ENCODE data around the gene RITA1. TPM values are rescaled to one million over a fixed set of nuclear protein-coding genes. Genes with fewer than 3 reads are reported as not detected.

RITA1 gene, protein sequence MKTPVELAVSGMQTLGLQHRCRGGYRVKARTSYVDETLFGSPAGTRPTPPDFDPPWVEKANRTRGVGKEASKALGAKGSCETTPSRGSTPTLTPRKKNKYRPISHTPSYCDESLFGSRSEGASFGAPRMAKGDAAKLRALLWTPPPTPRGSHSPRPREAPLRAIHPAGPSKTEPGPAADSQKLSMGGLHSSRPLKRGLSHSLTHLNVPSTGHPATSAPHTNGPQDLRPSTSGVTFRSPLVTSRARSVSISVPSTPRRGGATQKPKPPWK
- polyA plus RNA-seq (2011; rRNA removed) (16.7 and 18.6 TPM in 2 replicates), polyA plus RNA-seq (2017; fragmentation: RNase III; extraction: RNeasy Plus Mini Kit Qiagen cat#74134 plus additional on column Dnase treatment) (19.6 to 20.5 TPM (median 19.8 TPM) in 3 replicates), polyA minus RNA-seq (2011; rRNA and poly(A)+ RNA removed) (11.0 and 14.3 TPM in 2 replicates)
- polyA plus RNA-seq (2012; cell fraction: cytosol; rRNA removed): 30.7 and 38.4 TPM in 2 replicates
- 20.3 and 23.4 TPM in 2 replicates for polyA plus RNA-seq (2012; cell fraction: nucleus; rRNA removed)

DNA sequence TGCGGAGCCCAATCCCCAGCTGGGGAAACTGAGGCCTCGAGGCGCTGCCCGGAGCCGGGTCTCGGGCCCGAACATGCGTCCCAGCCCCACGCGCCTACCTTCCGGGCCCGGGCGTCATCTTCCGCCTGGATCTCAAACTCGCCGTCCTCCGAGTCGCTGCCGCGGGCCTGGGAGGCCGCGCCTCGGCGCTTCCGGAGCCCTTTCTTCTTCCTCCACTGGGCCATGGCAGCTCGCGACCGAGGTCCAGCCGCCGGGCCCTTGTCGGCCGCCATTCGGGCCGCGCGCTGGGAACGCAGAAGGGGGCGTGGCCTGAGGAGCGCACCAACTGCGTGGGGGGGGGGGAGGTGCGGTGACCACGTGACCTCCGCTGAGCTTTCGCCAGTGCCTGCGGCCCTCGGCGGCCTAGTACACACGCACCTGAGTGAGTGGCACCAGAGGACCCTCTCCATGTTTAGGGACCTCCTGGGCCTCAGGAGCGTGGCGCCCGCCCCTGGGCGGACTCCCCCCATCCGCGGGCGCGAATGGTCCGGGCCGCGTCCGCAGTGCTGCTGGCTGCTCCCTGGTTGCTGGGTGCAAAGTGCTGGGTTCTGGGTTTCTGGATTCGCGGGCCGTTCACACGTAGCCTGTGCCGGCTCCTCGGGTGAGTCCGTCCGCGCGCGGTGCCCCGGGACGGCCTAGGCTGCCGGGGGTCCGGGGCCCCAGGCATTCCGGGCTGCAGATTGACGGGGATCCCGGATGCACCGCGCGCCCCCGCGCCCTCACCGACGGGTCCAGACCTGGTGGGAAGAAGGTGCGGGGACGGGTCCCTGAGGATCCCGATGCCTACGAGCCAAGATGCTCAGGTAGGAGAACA, at the start of gene RITA1, which contains the start of gene DDX54:
TSS of gene RITA1 (plus strand) at position 542 of the 853 bp plus-strand sequence. CDS start 1,026 bp downstream, outside the sequence.
TSS of gene DDX54 (minus strand) at position 299 of the 853 bp plus-strand sequence. CDS start at position 272, 27 bp downstream.
- Histone ChIP-seq H3K4me2 (peak within 1 kb of the TSS; percentile 78), H3K27ac (peak within 1 kb of the TSS; percentile 96 to 98), H3K4me1 (peaks cover 21% of the 10 kb centered on the region), H3K4me3 (peak within 1 kb of the TSS; percentile 89), H3K9me3 (no peaks in the 10 kb centered on the region)
- peak; percentile 51 to 91 for DNase-seq (ENCODE audit: low read depth in 1 of 2, low spot score in 1 of 2)
- no peak for FAIRE-seq
- POLR2A ChIA-PET: interaction anchor here (0.7 to 2.4 kb wide), 9 partner anchors 9 to 236 kb away, joined by 3 to 12 read pairs (median 4); partner anchors contain the start of genes SDSL and TPCN1
- 0% methylated on average over 31 of the region's 89 CpGs for WGBS (ENCODE audit: missing lambda C conversion rate)
- CTCF ChIA-PET: interaction anchor here (0.8 to 3.7 kb wide), 6 partner anchors 8 to 137 kb away, joined by 3 to 20 read pairs (median 4); no protein-coding TSS in a partner anchor
- peak; percentile 70 to 78 for ATAC-seq
- no peak for TF ChIP-seq FOSB (CRISPR knock-in tag; IDR thresholded peaks at IDR 0.05)
- TF ChIP-seq E2F6 (IDR thresholded peaks at IDR 0.05; ENCODE audit: borderline replicate concordance, low read depth): peak; percentile 35; the same call in 1 of the 2 replicates
- peak; percentile 60; the same call in 1 of the 2 replicates for TF ChIP-seq RFX5 (IDR thresholded peaks at IDR 0.05)
- peak; percentile 97 for TF ChIP-seq MAX (IDR thresholded peaks at IDR 0.05)
- no peak for TF ChIP-seq ZC3H11A (IDR thresholded peaks at IDR 0.05)
- no peak for TF ChIP-seq CHD2 (IDR thresholded peaks at IDR 0.05; ENCODE audit: low read length, partially characterized antibody)
- TF ChIP-seq KDM1A (IDR thresholded peaks at IDR 0.05; ENCODE audit: low read depth): peak; percentile 29; the same call in 1 of the 2 replicates
- no peak for TF ChIP-seq EHMT2 (IDR thresholded peaks at IDR 0.05; ENCODE audit: low read depth)
- no peak for TF ChIP-seq ZFP36 (IDR thresholded peaks at IDR 0.05; ENCODE audit: borderline replicate concordance, partially characterized antibody)
- TF ChIP-seq JUNB (IDR thresholded peaks at IDR 0.05): no peak
- no peak for TF ChIP-seq CBX2 (IDR thresholded peaks at IDR 0.05; ENCODE audit: borderline replicate concordance, low read depth)
- TF ChIP-seq CBX8 (IDR thresholded peaks at IDR 0.05): no peak
- TF ChIP-seq, protein P1, sequence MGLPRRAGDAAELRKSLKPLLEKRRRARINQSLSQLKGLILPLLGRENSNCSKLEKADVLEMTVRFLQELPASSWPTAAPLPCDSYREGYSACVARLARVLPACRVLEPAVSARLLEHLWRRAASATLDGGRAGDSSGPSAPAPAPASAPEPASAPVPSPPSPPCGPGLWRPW (IDR thresholded peaks at IDR 0.05): no peak
- TF ChIP-seq HOXB5 (CRISPR knock-in tag; IDR thresholded peaks at IDR 0.05): 0 out of 2 replicates have a peak, but pooled peaks have one; percentile 61
- no peak for TF ChIP-seq POLR2AphosphoS2 (conservative IDR thresholded peaks at IDR 0.05; ENCODE audit: low read length)
- TF ChIP-seq SREBF2 (IDR thresholded peaks at IDR 0.05): no peak
- no peak for TF ChIP-seq ZSCAN20 (CRISPR knock-in tag; IDR thresholded peaks at IDR 0.05)
- TF ChIP-seq MAZ (IDR thresholded peaks at IDR 0.05; ENCODE audit: borderline replicate concordance, low read depth, low read length): no peak
- TF ChIP-seq PHF8 (IDR thresholded peaks at IDR 0.05; ENCODE audit: borderline replicate concordance, low read depth): peak; percentile 99
- TF ChIP-seq BHLHE40 (IDR thresholded peaks at IDR 0.05; ENCODE audit: low read depth, low read length): peak; percentile 51; the same call in 1 of the 2 replicates
- TF ChIP-seq RCOR1 (IDR thresholded peaks at IDR 0.05; ENCODE audit: low read depth, low read length): no peak
- peak; percentile 72 for TF ChIP-seq GATA3 (IDR thresholded peaks at IDR 0.05; ENCODE audit: borderline replicate concordance)
- no peak for TF ChIP-seq CEBPB (IDR thresholded peaks at IDR 0.05)
- no peak; the same call in 1 of the 2 replicates for TF ChIP-seq MYC (IDR thresholded peaks at IDR 0.05; ENCODE audit: borderline replicate concordance, low read length)
- TF ChIP-seq RNF2 (IDR thresholded peaks at IDR 0.05; ENCODE audit: borderline replicate concordance, low read depth): peak; percentile 70; the same call in 1 of the 2 replicates
- peak; percentile 58; the same call in 1 of the 2 replicates for TF ChIP-seq EHF (CRISPR knock-in tag; IDR thresholded peaks at IDR 0.05)
- TF ChIP-seq RAD21 (conservative IDR thresholded peaks at IDR 0.05 in 1 of 2, IDR thresholded peaks at IDR 0.05 in 1 of 2): no peak
- TF ChIP-seq FOSL2 (IDR thresholded peaks at IDR 0.05): no peak
- TF ChIP-seq FOSL2 (CRISPR knock-in tag; IDR thresholded peaks at IDR 0.05): peak; percentile 34; the same call in 1 of the 2 replicates
- TF ChIP-seq SMC3 (IDR thresholded peaks at IDR 0.05): no peak
- TF ChIP-seq HOXB13 (CRISPR knock-in tag; IDR thresholded peaks at IDR 0.05; ENCODE audit: low read depth): 0 out of 2 replicates have a peak, but pooled peaks have one; percentile 73
- TF ChIP-seq, protein P2, sequence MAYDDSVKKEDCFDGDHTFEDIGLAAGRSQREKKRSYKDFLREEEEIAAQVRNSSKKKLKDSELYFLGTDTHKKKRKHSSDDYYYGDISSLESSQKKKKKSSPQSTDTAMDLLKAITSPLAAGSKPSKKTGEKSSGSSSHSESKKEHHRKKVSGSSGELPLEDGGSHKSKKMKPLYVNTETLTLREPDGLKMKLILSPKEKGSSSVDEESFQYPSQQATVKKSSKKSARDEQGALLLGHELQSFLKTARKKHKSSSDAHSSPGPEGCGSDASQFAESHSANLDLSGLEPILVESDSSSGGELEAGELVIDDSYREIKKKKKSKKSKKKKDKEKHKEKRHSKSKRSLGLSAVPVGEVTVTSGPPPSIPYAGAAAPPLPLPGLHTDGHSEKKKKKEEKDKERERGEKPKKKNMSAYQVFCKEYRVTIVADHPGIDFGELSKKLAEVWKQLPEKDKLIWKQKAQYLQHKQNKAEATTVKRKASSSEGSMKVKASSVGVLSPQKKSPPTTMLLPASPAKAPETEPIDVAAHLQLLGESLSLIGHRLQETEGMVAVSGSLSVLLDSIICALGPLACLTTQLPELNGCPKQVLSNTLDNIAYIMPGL (CRISPR knock-in tag; IDR thresholded peaks at IDR 0.05; ENCODE audit: borderline replicate concordance): peak; percentile 94
- peak; percentile 41; the same call in 1 of the 2 replicates for TF ChIP-seq TFCP2L1 (CRISPR knock-in tag; IDR thresholded peaks at IDR 0.05)
- peak; percentile 66 for TF ChIP-seq KDM5A (IDR thresholded peaks at IDR 0.05)
- TF ChIP-seq HDAC2 (IDR thresholded peaks at IDR 0.05): peak; percentile 53; the same call in 1 of the 2 replicates
- TF ChIP-seq, protein P3, sequence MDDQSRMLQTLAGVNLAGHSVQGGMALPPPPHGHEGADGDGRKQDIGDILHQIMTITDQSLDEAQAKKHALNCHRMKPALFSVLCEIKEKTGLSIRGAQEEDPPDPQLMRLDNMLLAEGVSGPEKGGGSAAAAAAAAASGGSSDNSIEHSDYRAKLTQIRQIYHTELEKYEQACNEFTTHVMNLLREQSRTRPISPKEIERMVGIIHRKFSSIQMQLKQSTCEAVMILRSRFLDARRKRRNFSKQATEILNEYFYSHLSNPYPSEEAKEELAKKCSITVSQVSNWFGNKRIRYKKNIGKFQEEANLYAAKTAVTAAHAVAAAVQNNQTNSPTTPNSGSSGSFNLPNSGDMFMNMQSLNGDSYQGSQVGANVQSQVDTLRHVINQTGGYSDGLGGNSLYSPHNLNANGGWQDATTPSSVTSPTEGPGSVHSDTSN (IDR thresholded peaks at IDR 0.05): no peak
